ENCODE results near the gene SCYGR5.

DNA sequence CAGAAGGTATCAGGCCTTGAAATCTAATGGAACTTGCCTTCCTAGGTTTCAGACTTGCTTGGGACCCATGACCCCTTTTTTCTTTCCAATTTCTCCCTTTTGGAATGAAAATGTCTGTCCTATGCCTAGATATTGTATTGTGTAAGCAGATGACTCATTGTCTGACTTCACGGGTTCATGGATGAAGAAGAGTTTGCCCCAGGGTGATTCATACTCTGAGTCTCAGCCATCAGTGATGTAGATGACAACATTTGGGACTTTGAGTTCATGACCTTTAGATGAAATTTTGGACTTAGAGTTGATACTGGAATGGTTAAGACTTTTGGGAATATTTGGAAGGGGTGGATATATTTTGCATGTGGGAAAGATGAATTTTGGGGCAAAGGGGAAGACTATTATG, 11.2 kb upstream of the SCYGR5 start:
- TF ChIP-seq POLR2AphosphoS5 (IDR thresholded peaks at IDR 0.05; ENCODE audit: low read depth, low read length) (no peak), BRCA1 (IDR thresholded peaks at IDR 0.05; ENCODE audit: low read depth, low read length) (no peak)
